ENCODE data around the gene KIF1B. TPM values are rescaled to one million over a fixed set of nuclear protein-coding genes. Genes with fewer than 3 reads are reported as not detected.

The KIF1B gene
- total and polyA plus RNA-seq, 10 of the 15 experiments (the other 5 are each of a cell fraction or from before 2014, with no cell fraction given), result 2.1 to 16.5 (median 8.7) TPM

GRCh38 chr1:10386761-10387676 is 176.6 kb downstream of the KIF1B start (continued):
- TF ChIP-seq FOXM1 (IDR thresholded peaks at IDR 0.05; ENCODE audit: low read depth, low read length) (no peak), SIN3A (IDR thresholded peaks at IDR 0.05; ENCODE audit: low read depth, low read length) (no peak), HCFC1 (IDR thresholded peaks at IDR 0.05; ENCODE audit: low read length) (no peak), SMAD5 (IDR thresholded peaks at IDR 0.05; ENCODE audit: low read depth) (no peak), ZNF24 (IDR thresholded peaks at IDR 0.05) (no peak), ZNF217 (IDR thresholded peaks at IDR 0.05) (no peak), ZZZ3 (IDR thresholded peaks at IDR 0.05; ENCODE audit: control insufficient read depth, insufficient read length, low read depth) (no peak), EZH2 (IDR thresholded peaks at IDR 0.05; ENCODE audit: borderline replicate concordance, control insufficient read depth, low read depth, low read length) (no peak), NFIC (IDR thresholded peaks at IDR 0.05; ENCODE audit: low read depth, low read length) (no peak), HDAC6 (IDR thresholded peaks at IDR 0.05; ENCODE audit: unreplicated experiment) (no peak), JUNB (IDR thresholded peaks at IDR 0.05) (no peak), RB1 (IDR thresholded peaks at IDR 0.05; ENCODE audit: borderline replicate concordance) (no peak)
- TF ChIP-seq, protein P1, sequence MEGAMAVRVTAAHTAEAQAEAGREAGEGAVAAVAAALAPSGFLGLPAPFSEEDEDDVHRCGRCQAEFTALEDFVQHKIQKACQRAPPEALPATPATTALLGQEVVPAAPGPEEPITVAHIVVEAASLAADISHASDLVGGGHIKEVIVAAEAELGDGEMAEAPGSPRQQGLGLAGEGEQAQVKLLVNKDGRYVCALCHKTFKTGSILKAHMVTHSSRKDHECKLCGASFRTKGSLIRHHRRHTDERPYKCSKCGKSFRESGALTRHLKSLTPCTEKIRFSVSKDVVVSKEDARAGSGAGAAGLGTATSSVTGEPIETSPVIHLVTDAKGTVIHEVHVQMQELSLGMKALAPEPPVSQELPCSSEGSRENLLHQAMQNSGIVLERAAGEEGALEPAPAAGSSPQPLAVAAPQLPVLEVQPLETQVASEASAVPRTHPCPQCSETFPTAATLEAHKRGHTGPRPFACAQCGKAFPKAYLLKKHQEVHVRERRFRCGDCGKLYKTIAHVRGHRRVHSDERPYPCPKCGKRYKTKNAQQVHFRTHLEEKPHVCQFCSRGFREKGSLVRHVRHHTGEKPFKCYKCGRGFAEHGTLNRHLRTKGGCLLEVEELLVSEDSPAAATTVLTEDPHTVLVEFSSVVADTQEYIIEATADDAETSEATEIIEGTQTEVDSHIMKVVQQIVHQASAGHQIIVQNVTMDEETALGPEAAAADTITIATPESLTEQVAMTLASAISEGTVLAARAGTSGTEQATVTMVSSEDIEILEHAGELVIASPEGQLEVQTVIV (IDR thresholded peaks at IDR 0.05; ENCODE audit: borderline replicate concordance, partially characterized antibody), result no peak
- TF ChIP-seq, protein P2, sequence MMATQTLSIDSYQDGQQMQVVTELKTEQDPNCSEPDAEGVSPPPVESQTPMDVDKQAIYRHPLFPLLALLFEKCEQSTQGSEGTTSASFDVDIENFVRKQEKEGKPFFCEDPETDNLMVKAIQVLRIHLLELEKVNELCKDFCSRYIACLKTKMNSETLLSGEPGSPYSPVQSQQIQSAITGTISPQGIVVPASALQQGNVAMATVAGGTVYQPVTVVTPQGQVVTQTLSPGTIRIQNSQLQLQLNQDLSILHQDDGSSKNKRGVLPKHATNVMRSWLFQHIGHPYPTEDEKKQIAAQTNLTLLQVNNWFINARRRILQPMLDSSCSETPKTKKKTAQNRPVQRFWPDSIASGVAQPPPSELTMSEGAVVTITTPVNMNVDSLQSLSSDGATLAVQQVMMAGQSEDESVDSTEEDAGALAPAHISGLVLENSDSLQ (IDR thresholded peaks at IDR 0.05), result no peak
